ENCODE data around the gene PNPLA1.

DNA sequence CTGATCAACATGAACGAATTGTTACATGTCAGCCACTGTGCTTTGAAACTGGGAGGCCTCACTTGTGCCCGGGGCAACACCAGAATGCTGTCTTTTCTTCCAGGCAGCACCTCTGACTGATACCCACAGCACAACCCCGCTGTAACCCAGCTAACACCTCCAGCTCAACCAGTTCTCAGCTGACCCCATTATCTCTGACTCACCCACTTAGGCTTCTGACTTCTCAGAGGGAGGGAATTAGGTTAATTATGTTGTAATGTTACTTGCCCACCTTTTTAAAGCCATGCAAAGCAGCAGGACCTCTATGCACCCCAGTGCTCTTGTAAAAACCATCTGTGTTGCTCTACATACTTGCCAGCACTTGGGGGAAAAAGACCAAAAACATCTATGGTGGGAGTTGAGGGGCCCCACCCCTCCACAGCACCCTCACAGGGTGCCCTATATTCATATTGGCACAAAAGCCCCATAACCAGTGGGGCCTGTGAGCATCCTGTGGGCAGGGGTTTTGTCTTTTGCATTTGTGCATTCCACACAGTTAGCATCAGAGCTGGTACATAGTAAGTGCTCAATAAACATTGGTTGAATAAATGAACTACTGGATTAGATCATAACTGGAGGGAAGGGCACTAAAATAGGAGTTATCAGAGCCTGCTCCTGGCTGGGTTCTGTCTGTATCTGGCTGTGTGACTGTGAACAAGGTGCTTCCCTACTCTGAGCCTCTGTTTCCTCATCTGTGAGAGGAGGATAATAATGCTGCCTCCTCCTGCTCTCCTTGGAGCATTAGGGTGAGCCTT lies 44.6 kb downstream of the PNPLA1 start:
- TF ChIP-seq, protein P1, sequence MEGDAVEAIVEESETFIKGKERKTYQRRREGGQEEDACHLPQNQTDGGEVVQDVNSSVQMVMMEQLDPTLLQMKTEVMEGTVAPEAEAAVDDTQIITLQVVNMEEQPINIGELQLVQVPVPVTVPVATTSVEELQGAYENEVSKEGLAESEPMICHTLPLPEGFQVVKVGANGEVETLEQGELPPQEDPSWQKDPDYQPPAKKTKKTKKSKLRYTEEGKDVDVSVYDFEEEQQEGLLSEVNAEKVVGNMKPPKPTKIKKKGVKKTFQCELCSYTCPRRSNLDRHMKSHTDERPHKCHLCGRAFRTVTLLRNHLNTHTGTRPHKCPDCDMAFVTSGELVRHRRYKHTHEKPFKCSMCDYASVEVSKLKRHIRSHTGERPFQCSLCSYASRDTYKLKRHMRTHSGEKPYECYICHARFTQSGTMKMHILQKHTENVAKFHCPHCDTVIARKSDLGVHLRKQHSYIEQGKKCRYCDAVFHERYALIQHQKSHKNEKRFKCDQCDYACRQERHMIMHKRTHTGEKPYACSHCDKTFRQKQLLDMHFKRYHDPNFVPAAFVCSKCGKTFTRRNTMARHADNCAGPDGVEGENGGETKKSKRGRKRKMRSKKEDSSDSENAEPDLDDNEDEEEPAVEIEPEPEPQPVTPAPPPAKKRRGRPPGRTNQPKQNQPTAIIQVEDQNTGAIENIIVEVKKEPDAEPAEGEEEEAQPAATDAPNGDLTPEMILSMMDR (IDR thresholded peaks at IDR 0.05; ENCODE audit: low read depth, low read length, poor library complexity, severe bottlenecking) = no peak
- no peak for TF ChIP-seq EZH2phosphoT487 (IDR thresholded peaks at IDR 0.05; ENCODE audit: borderline replicate concordance, low read length)
